Measurements from ENCODE around the gene PDE4B.

The PDE4B gene

GRCh38 chr1:66240491-66241484 is 448.1 kb downstream of the PDE4B start:
- no peak for DNase-seq (ENCODE audit: low spot score)

GRCh38 chr1:66242646-66243547 is 450.2 kb downstream of the PDE4B start:
- DNase-seq (ENCODE audit: low spot score), result peak; percentile 69

- DNase-seq (ENCODE audit: low spot score), result peak; percentile 43
Observed at GRCh38 chr1:66243548-66244130, 450.9 kb downstream of the PDE4B start.

- no peak for DNase-seq (ENCODE audit: low spot score)
Observed at GRCh38 chr1:66244429-66244828, 451.7 kb downstream of the PDE4B start.

GRCh38 chr1:66245691-66246090 is 453.0 kb downstream of the PDE4B start:
- DNase-seq (ENCODE audit: low spot score), result no peak

- no peak for DNase-seq (ENCODE audit: low spot score)
Observed at GRCh38 chr1:66246351-66247269, 453.9 kb downstream of the PDE4B start.

GRCh38 chr1:66247415-66248208 is 454.9 kb downstream of the PDE4B start:
- DNase-seq (ENCODE audit: low spot score), result peak; percentile 41

- no peak for DNase-seq (ENCODE audit: low spot score)
Observed at GRCh38 chr1:66248257-66248656, 455.6 kb downstream of the PDE4B start.

- no peak for DNase-seq (ENCODE audit: low spot score)
Observed at GRCh38 chr1:66248746-66249145, 456.1 kb downstream of the PDE4B start.

- no peak for DNase-seq (ENCODE audit: low spot score)
Observed at GRCh38 chr1:66250075-66250474, 457.4 kb downstream of the PDE4B start.

GRCh38 chr1:66250478-66250877 is 457.8 kb downstream of the PDE4B start:
- DNase-seq (ENCODE audit: low spot score), result no peak

GRCh38 chr1:66251546-66251945 is 458.9 kb downstream of the PDE4B start:
- DNase-seq (ENCODE audit: low spot score), result no peak

GRCh38 chr1:66253330-66253921 is 460.7 kb downstream of the PDE4B start:
- DNase-seq (ENCODE audit: low spot score), result peak; percentile 78

- no peak for DNase-seq (ENCODE audit: low spot score)
Observed at GRCh38 chr1:66254785-66255184, 462.1 kb downstream of the PDE4B start.

GRCh38 chr1:66256629-66257572 is 464.2 kb downstream of the PDE4B start:
- DNase-seq (ENCODE audit: low spot score), result no peak

- DNase-seq (ENCODE audit: low spot score), result no peak
Observed at GRCh38 chr1:66258404-66259105, 465.9 kb downstream of the PDE4B start.

GRCh38 chr1:66261364-66261763 is 468.7 kb downstream of the PDE4B start:
- DNase-seq (ENCODE audit: low spot score), result no peak

All from CD4-positive, alpha-beta T cell treated with Interleukin-2 at 100 ng/mL for 4 hours (primary cell).